Memory B cell (primary cell): ENCODE data around the gene NDUFAF8.

Source experiments
- ATAC-seq: fragments of 150-1000 bp; cut with Tn5 transposase; 2 replicates; pipeline ENCODE4 v1.10.0; 2021; ENCODE audit warnings: low read depth, mild to moderate bottlenecking, moderate library complexity
- DNase-seq, 2 donors: peaks; one replicate each; pipeline ENCODE4 v3.0.0; 2022; ENCODE audit warnings: low spot score in 2 of 2
- H3K27ac Mint-ChIP-seq: one replicate; pipeline ENCODE4 v1.8.0; 2022; ENCODE audit warnings: mild to moderate bottlenecking, moderate library complexity, mixed read lengths
- H3K27me3 Mint-ChIP-seq: one replicate; pipeline ENCODE4 v1.8.0; 2022; ENCODE audit warnings: mixed read lengths
- H3K36me3 Mint-ChIP-seq: one replicate; pipeline ENCODE4 v1.8.0; 2022; ENCODE audit warnings: mild to moderate bottlenecking, mixed read lengths
- H3K4me1 Mint-ChIP-seq: one replicate; pipeline ENCODE4 v1.8.0; 2022; ENCODE audit warnings: mixed read lengths
- H3K4me3 Mint-ChIP-seq: one replicate; pipeline ENCODE4 v1.8.0; 2022; ENCODE audit warnings: mild to moderate bottlenecking, moderate library complexity, mixed read lengths
- H3K9me3 Mint-ChIP-seq: one replicate; pipeline ENCODE4 v1.8.0; 2022; ENCODE audit warnings: mixed read lengths

The NDUFAF8 gene

GRCh38 chr17:81196505-81197408 is 42.4 kb upstream of the NDUFAF8 start:
- Mint-ChIP-seq H3K4me3 (no peak overlapping the region), H3K4me1 (no peaks in the 10 kb centered on the region), H3K9me3 (no peaks in the 10 kb centered on the region), H3K36me3 (peaks cover 6% of the 10 kb centered on the region), H3K27ac (no peak overlapping the region), H3K27me3 (no peaks in the 10 kb centered on the region)
- DNase-seq = no peak
- ATAC-seq = no peak

- Mint-ChIP-seq H3K9me3 (no peaks in the 10 kb centered on the region), H3K4me1 (no peaks in the 10 kb centered on the region), H3K27me3 (no peaks in the 10 kb centered on the region), H3K4me3 (no peak overlapping the region), H3K36me3 (peaks cover 9% of the 10 kb centered on the region), H3K27ac (no peak overlapping the region)
- no peak for DNase-seq
- ATAC-seq = no peak
These were observed 41.7 kb upstream of the NDUFAF8 start for GRCh38 chr17:81197409-81197795.

- no peak for DNase-seq
These were observed 41.2 kb upstream of the NDUFAF8 start for GRCh38 chr17:81197831-81198490.

GRCh38 chr17:81198826-81199481 is 40.2 kb upstream of the NDUFAF8 start:
- no peak overlapping the region for H3K4me3 Mint-ChIP-seq
- no peak for DNase-seq
- H3K36me3 Mint-ChIP-seq = peaks cover 9% of the 10 kb centered on the region
- no peak overlapping the region for H3K27ac Mint-ChIP-seq
- no peaks in the 10 kb centered on the region for H3K4me1 Mint-ChIP-seq
- no peaks in the 10 kb centered on the region for H3K27me3 Mint-ChIP-seq
- ATAC-seq = no peak
- H3K9me3 Mint-ChIP-seq = no peaks in the 10 kb centered on the region

More at GRCh38 chr17:81197831-81198490, 41.2 kb upstream of the NDUFAF8 start:
- no peak for ATAC-seq
- peaks cover 9% of the 10 kb centered on the region for H3K36me3 Mint-ChIP-seq
- no peaks in the 10 kb centered on the region for H3K9me3 Mint-ChIP-seq
- no peaks in the 10 kb centered on the region for H3K4me1 Mint-ChIP-seq
- no peak overlapping the region for H3K4me3 Mint-ChIP-seq
- no peaks in the 10 kb centered on the region for H3K27me3 Mint-ChIP-seq
- H3K27ac Mint-ChIP-seq = no peak overlapping the region

GRCh38 chr17:81199482-81199830 is 39.7 kb upstream of the NDUFAF8 start:
- no peak for ATAC-seq
- H3K9me3 Mint-ChIP-seq = no peaks in the 10 kb centered on the region
- DNase-seq = no peak
- no peak overlapping the region for H3K4me3 Mint-ChIP-seq
- H3K36me3 Mint-ChIP-seq = peaks cover 7% of the 10 kb centered on the region
- no peaks in the 10 kb centered on the region for H3K27me3 Mint-ChIP-seq
- H3K4me1 Mint-ChIP-seq = no peaks in the 10 kb centered on the region
- no peak overlapping the region for H3K27ac Mint-ChIP-seq

- H3K9me3 Mint-ChIP-seq = no peaks in the 10 kb centered on the region
- no peak overlapping the region for H3K27ac Mint-ChIP-seq
- no peak for ATAC-seq
- no peaks in the 10 kb centered on the region for H3K4me1 Mint-ChIP-seq
- peaks cover 7% of the 10 kb centered on the region for H3K36me3 Mint-ChIP-seq
- H3K27me3 Mint-ChIP-seq = no peaks in the 10 kb centered on the region
- no peak for DNase-seq
- no peak overlapping the region for H3K4me3 Mint-ChIP-seq
These were observed 38.9 kb upstream of the NDUFAF8 start for GRCh38 chr17:81200201-81200600.

- ATAC-seq (peak; percentile 60), DNase-seq (no peak)
- H3K27ac Mint-ChIP-seq = no peak overlapping the region
- no peak overlapping the region for H3K4me3 Mint-ChIP-seq
- H3K4me1 Mint-ChIP-seq = no peaks in the 10 kb centered on the region
- no peaks in the 10 kb centered on the region for H3K9me3 Mint-ChIP-seq
- H3K27me3 Mint-ChIP-seq = no peaks in the 10 kb centered on the region
- peaks cover 7% of the 10 kb centered on the region for H3K36me3 Mint-ChIP-seq
These were observed 38.2 kb upstream of the NDUFAF8 start for GRCh38 chr17:81200695-81201580.

GRCh38 chr17:81202318-81202717 is 36.8 kb upstream of the NDUFAF8 start:
- ATAC-seq = no peak
- Mint-ChIP-seq H3K27ac (no peak overlapping the region), H3K27me3 (no peaks in the 10 kb centered on the region), H3K36me3 (peaks cover 7% of the 10 kb centered on the region), H3K9me3 (no peaks in the 10 kb centered on the region), H3K4me1 (no peaks in the 10 kb centered on the region), H3K4me3 (no peak overlapping the region)
- no peak for DNase-seq

- ATAC-seq = no peak
- Mint-ChIP-seq H3K27me3 (no peaks in the 10 kb centered on the region), H3K4me3 (no peak overlapping the region), H3K36me3 (peaks cover 7% of the 10 kb centered on the region), H3K27ac (no peak overlapping the region), H3K4me1 (peaks cover 6% of the 10 kb centered on the region), H3K9me3 (no peaks in the 10 kb centered on the region)
- no peak for DNase-seq
These were observed 36.0 kb upstream of the NDUFAF8 start for GRCh38 chr17:81203136-81203535.

GRCh38 chr17:81204578-81204977 is 34.5 kb upstream of the NDUFAF8 start:
- no peak for ATAC-seq
- H3K27ac Mint-ChIP-seq = no peak overlapping the region
- H3K36me3 Mint-ChIP-seq = peaks cover 6% of the 10 kb centered on the region

GRCh38 chr17:81206166-81206565 is 33.0 kb upstream of the NDUFAF8 start:
- peaks cover 6% of the 10 kb centered on the region for H3K4me1 Mint-ChIP-seq
- peaks cover 6% of the 10 kb centered on the region for H3K36me3 Mint-ChIP-seq
- DNase-seq = no peak
- H3K9me3 Mint-ChIP-seq = no peaks in the 10 kb centered on the region
- H3K4me3 Mint-ChIP-seq = no peak overlapping the region
- no peak overlapping the region for H3K27ac Mint-ChIP-seq
- no peak for ATAC-seq
- no peaks in the 10 kb centered on the region for H3K27me3 Mint-ChIP-seq

More at GRCh38 chr17:81204578-81204977, 34.5 kb upstream of the NDUFAF8 start:
- DNase-seq = no peak
- no peaks in the 10 kb centered on the region for H3K9me3 Mint-ChIP-seq
- no peak overlapping the region for H3K4me3 Mint-ChIP-seq
- peaks cover 6% of the 10 kb centered on the region for H3K4me1 Mint-ChIP-seq
- H3K27me3 Mint-ChIP-seq = no peaks in the 10 kb centered on the region

GRCh38 chr17:81206657-81207056 is 32.5 kb upstream of the NDUFAF8 start:
- no peak overlapping the region for H3K27ac Mint-ChIP-seq
- peaks cover 6% of the 10 kb centered on the region for H3K4me1 Mint-ChIP-seq
- no peaks in the 10 kb centered on the region for H3K27me3 Mint-ChIP-seq
- peaks cover 6% of the 10 kb centered on the region for H3K36me3 Mint-ChIP-seq
- H3K4me3 Mint-ChIP-seq = no peak overlapping the region
- ATAC-seq (no peak), DNase-seq (no peak)
- no peaks in the 10 kb centered on the region for H3K9me3 Mint-ChIP-seq

- peak; percentile 93 for ATAC-seq
- no peak for DNase-seq
- Mint-ChIP-seq H3K27ac (peak overlapping the region; percentile 73), H3K36me3 (peaks cover 3% of the 10 kb centered on the region), H3K4me1 (peaks cover 10% of the 10 kb centered on the region), H3K4me3 (no peak overlapping the region), H3K9me3 (no peaks in the 10 kb centered on the region), H3K27me3 (no peaks in the 10 kb centered on the region)
These were observed 31.2 kb upstream of the NDUFAF8 start for GRCh38 chr17:81207610-81208581.
